Body of pancreas (tissue), 4 donors: ENCODE data around the gene OR2W3.

Experiments
- POLR2A ChIP-seq, 3 donors: fragments of 450-650 bp; IDR thresholded peaks; one replicate each; pipeline ENCODE4 v1.6.1; 2016; ENCODE audit warnings: antibody characterized with exemption in 3 of 3, mild to moderate bottlenecking in 2 of 3
- TF ChIP-seq, protein P1 (sequence below), 7 experiments: fragments of 450-650 bp in 4 of 7; fragments of 200-600 bp in 3 of 7; sonication (generic) in 3 of 7; IDR thresholded peaks; one replicate each; pipeline ENCODE4 v1.5.1; 2016 to 2019; ENCODE audit warnings: antibody characterized with exemption in 7 of 7

DNA sequence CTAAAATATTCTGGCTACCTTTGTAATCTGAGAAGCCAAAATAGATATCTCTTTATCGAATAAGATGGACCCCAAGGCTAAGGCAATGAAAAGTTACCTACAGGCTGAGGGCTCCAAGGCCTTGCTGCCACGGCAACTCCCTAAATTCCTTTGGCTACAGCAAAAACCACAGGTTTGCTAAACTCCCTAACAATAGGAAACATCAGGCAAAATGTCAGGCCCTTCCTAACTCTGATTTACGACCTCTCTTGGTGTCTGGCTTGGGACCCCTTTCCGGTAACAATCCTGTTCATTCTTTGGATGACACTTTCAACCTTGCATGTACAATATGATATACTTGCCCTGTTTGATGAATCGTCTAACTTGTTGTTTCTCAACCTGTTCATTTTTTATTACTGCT, 13.4 kb downstream of the OR2W3 start:
- TF ChIP-seq, protein P1, sequence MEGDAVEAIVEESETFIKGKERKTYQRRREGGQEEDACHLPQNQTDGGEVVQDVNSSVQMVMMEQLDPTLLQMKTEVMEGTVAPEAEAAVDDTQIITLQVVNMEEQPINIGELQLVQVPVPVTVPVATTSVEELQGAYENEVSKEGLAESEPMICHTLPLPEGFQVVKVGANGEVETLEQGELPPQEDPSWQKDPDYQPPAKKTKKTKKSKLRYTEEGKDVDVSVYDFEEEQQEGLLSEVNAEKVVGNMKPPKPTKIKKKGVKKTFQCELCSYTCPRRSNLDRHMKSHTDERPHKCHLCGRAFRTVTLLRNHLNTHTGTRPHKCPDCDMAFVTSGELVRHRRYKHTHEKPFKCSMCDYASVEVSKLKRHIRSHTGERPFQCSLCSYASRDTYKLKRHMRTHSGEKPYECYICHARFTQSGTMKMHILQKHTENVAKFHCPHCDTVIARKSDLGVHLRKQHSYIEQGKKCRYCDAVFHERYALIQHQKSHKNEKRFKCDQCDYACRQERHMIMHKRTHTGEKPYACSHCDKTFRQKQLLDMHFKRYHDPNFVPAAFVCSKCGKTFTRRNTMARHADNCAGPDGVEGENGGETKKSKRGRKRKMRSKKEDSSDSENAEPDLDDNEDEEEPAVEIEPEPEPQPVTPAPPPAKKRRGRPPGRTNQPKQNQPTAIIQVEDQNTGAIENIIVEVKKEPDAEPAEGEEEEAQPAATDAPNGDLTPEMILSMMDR (IDR thresholded peaks at IDR 0.05) = no peak
- no peak for TF ChIP-seq POLR2A (IDR thresholded peaks at IDR 0.05)
